ENCODE data around the gene NIF3L1. TPM values are rescaled to one million over a fixed set of nuclear protein-coding genes. Genes with fewer than 3 reads are reported as not detected.

Gene NIF3L1
- total and polyA plus RNA-seq, 10 of the 15 experiments (the other 5 are each of a cell fraction or from before 2014, with no cell fraction given): 27.6 to 95.9 (median 53.8) TPM

DNA sequence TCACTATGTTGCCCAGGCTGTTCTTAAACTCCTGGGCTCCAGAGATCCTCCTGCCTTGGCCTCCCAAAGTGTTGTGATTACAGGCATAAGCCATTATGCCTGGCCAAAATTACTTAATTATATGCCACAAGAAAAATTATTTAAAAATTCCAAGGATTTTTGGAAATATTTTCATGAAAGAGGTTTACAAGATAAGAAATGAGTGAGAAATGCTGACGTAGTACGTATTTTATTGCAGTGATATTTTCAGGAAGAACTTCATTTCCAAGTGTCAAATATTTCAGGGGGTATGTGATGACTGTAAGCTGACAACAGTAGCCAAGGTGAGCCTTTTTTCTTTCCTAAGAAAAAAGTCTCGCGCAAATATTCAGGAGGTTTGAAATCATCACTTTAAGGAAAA is 20.8 kb downstream of the NIF3L1 start:
- no TSS peak for BruUV-seq (replicated peaks)
- H2AFZ ChIP-seq (ENCODE audit: control insufficient read depth, low read depth, low read length): no peak overlapping the region
- POLR2A ChIA-PET: interaction anchor here (0.5 to 0.7 kb wide), 4 partner anchors 12 to 161 kb away, joined by 3 to 11 read pairs (median 4); no protein-coding TSS in a partner anchor
- H3K27me3 ChIP-seq (replicated peaks in 1 of 2; ENCODE audit: control insufficient read depth in 2 of 2, insufficient read depth in 2 of 2, low read length in 1 of 2): no peaks in the 10 kb centered on the region
- no peak overlapping the region for H3K9ac ChIP-seq (ENCODE audit: control insufficient read depth, insufficient read depth, low read length)
- H3K79me2 ChIP-seq (ENCODE audit: control insufficient read depth, insufficient read depth, low read length): no peaks in the 10 kb centered on the region
- intact Hi-C loops (cut with micrococcal nuclease; ENCODE audit: unreplicated experiment): no loop called here
- H3K4me2 ChIP-seq (ENCODE audit: control insufficient read depth, insufficient read depth): no peak overlapping the region
- ATAC-seq: no peak
- no peak for FAIRE-seq
- no peaks in the 10 kb centered on the region for H3K4me1 ChIP-seq (ENCODE audit: control insufficient read depth, insufficient read depth, low read length)
- no peaks in the 10 kb centered on the region for H4K20me1 ChIP-seq (ENCODE audit: control insufficient read depth, insufficient read depth)
- no peaks in the 10 kb centered on the region for H3K9me3 ChIP-seq (replicated peaks; ENCODE audit: control insufficient read depth, insufficient read depth, low read length)
- H3K36me3 ChIP-seq (ENCODE audit: control insufficient read depth in 2 of 2, insufficient read depth in 2 of 2, low read length in 1 of 2): peaks cover 3 to 16% of the 10 kb centered on the region in 2 experiments
- CTCF ChIA-PET: interaction anchor here (0.6 to 1.0 kb wide), 3 partner anchors 8 to 53 kb away, joined by 3 to 4 read pairs (median 3); no protein-coding TSS in a partner anchor
- no peak for DNase-seq (ENCODE audit: low read depth, low spot score)
- H3K4me3 ChIP-seq: no peak overlapping the region
- RAD21 ChIA-PET (ENCODE audit: unreplicated experiment): interaction anchor here (1.2 to 1.4 kb wide), 2 partner anchors 159 to 267 kb away, joined by 4 read pairs; no protein-coding TSS in a partner anchor
- H3K27ac ChIP-seq (ENCODE audit: control insufficient read depth, insufficient read depth): no peak overlapping the region
- WGBS (ENCODE audit: insufficient coverage, insufficient replicate concordance, low lambda C conversion rate, missing lambda C conversion rate): 95% methylated on average over 4 of the region's 4 CpGs
- SMC1A ChIA-PET (ENCODE audit: uncharacterized antibody, unreplicated experiment): interaction anchor here (0.6 to 2.0 kb wide), 3 partner anchors 151 to 258 kb away, joined by 3 to 9 read pairs (median 4); no protein-coding TSS in a partner anchor
- in situ Hi-C loops (cut with MboI): loop anchor here (5.0 kb wide), 3 partner anchors 162 to 322 kb away; partner anchors contain the start of genes HYCC2 and NDUFB3
- no peak for TF ChIP-seq RAD21 (IDR thresholded peaks at IDR 0.05; ENCODE audit: insufficient read depth, low read depth, low read length)
- TF ChIP-seq KDM1A (IDR thresholded peaks at IDR 0.05; ENCODE audit: borderline replicate concordance): no peak
- no peak for TF ChIP-seq CREB1 (IDR thresholded peaks at IDR 0.05; ENCODE audit: low read depth)
- TF ChIP-seq RELA (IDR thresholded peaks at IDR 0.05; ENCODE audit: borderline replicate concordance, partially characterized antibody): no peak
- TF ChIP-seq ZBTB4 (CRISPR knock-in tag; IDR thresholded peaks at IDR 0.05): no peak
- TF ChIP-seq IRF3 (IDR thresholded peaks at IDR 0.05): no peak
- no peak for TF ChIP-seq MLLT1 (IDR thresholded peaks at IDR 0.05)
- no peak for TF ChIP-seq ZNF274 (IDR thresholded peaks at IDR 0.05; ENCODE audit: insufficient read depth, insufficient read length)
- TF ChIP-seq YBX1 (IDR thresholded peaks at IDR 0.05): no peak
- no peak for TF ChIP-seq JUNB (IDR thresholded peaks at IDR 0.05)
- TF ChIP-seq, protein P1, sequence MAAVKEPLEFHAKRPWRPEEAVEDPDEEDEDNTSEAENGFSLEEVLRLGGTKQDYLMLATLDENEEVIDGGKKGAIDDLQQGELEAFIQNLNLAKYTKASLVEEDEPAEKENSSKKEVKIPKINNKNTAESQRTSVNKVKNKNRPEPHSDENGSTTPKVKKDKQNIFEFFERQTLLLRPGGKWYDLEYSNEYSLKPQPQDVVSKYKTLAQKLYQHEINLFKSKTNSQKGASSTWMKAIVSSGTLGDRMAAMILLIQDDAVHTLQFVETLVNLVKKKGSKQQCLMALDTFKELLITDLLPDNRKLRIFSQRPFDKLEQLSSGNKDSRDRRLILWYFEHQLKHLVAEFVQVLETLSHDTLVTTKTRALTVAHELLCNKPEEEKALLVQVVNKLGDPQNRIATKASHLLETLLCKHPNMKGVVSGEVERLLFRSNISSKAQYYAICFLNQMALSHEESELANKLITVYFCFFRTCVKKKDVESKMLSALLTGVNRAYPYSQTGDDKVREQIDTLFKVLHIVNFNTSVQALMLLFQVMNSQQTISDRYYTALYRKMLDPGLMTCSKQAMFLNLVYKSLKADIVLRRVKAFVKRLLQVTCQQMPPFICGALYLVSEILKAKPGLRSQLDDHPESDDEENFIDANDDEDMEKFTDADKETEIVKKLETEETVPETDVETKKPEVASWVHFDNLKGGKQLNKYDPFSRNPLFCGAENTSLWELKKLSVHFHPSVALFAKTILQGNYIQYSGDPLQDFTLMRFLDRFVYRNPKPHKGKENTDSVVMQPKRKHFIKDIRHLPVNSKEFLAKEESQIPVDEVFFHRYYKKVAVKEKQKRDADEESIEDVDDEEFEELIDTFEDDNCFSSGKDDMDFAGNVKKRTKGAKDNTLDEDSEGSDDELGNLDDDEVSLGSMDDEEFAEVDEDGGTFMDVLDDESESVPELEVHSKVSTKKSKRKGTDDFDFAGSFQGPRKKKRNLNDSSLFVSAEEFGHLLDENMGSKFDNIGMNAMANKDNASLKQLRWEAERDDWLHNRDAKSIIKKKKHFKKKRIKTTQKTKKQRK (IDR thresholded peaks at IDR 0.05; ENCODE audit: low read depth, low read length): no peak
- no peak for TF ChIP-seq ESRRA (IDR thresholded peaks at IDR 0.05; ENCODE audit: low read length)
- TF ChIP-seq, protein P2, sequence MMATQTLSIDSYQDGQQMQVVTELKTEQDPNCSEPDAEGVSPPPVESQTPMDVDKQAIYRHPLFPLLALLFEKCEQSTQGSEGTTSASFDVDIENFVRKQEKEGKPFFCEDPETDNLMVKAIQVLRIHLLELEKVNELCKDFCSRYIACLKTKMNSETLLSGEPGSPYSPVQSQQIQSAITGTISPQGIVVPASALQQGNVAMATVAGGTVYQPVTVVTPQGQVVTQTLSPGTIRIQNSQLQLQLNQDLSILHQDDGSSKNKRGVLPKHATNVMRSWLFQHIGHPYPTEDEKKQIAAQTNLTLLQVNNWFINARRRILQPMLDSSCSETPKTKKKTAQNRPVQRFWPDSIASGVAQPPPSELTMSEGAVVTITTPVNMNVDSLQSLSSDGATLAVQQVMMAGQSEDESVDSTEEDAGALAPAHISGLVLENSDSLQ (IDR thresholded peaks at IDR 0.05): no peak
- no peak for TF ChIP-seq STAT1 (conservative IDR thresholded peaks at IDR 0.05)
